Mononuclear cell (primary cell): Measurements from ENCODE around the gene XYLT1. TPM values are rescaled to one million over a fixed set of nuclear protein-coding genes. Genes with fewer than 3 reads are reported as not detected.

Source experiments
- H3K27me3 ChIP-seq: 2 replicates; pipeline ENCODE4 v1.6.0; 2011; ENCODE audit warnings: low read length, control low read depth; ENCODE audit not compliant: insufficient read depth
- H3K4me1 ChIP-seq: 2 replicates; pipeline ENCODE4 v1.5.1; 2011; ENCODE audit warnings: mild to moderate bottlenecking, low read length, control low read depth; ENCODE audit not compliant: insufficient read depth
- H3K4me3 ChIP-seq: 2 replicates; pipeline ENCODE4 v1.5.1; 2011; ENCODE audit warnings: mild to moderate bottlenecking, low read length, moderate library complexity
- H3K9me3 ChIP-seq: 2 replicates; pipeline ENCODE4 v1.5.1; 2011; ENCODE audit warnings: low read depth, mild to moderate bottlenecking, control low read depth, low read length
- total RNA-seq: library from RNA; depleted of rRNA; stranded (reverse); fragments of >200 nt; gene quantifications from one replicate; pipeline ENCODE4 v1.2.3, GENCODE V29; 2012

The XYLT1 gene
- total RNA-seq, 1 donor = 19.4 TPM

DNA sequence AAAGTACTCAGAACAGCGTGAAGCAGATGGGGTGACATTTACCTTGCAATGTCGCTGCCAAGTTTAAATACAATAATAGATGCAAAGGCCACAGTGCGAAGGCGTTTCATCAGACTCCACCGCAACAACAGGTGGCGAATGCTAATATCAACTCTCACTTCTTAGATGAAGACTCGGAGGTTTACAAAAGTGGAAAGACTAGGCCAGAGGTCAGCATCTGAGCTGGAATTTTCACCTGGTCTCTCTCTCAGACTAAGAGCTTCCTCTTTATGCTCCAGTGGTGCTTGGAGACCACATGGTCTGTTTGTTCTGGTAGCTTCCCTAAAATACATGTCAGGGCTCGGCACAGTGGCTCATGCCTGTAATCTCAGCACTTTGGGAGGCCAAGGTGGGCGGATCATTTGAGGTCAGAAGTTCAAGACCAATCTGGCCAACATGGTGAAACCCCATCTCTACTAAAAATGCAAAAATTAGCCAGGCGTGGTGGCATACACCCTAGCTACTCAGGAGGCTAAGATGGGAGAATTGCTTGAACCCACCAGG, 169.1 kb downstream of the XYLT1 start:
- H3K4me1 ChIP-seq = peaks cover 53% of the 10 kb centered on the region
- no peaks in the 10 kb centered on the region for H3K9me3 ChIP-seq
- no peaks in the 10 kb centered on the region for H3K27me3 ChIP-seq
- H3K4me3 ChIP-seq = no peak overlapping the region

GRCh38 chr16:17301184-17301583, 169.6 kb downstream of the XYLT1 start:
- no peaks in the 10 kb centered on the region for H3K9me3 ChIP-seq
- H3K4me3 ChIP-seq = no peak overlapping the region
- no peaks in the 10 kb centered on the region for H3K27me3 ChIP-seq
- H3K4me1 ChIP-seq = peaks cover 56% of the 10 kb centered on the region

DNA sequence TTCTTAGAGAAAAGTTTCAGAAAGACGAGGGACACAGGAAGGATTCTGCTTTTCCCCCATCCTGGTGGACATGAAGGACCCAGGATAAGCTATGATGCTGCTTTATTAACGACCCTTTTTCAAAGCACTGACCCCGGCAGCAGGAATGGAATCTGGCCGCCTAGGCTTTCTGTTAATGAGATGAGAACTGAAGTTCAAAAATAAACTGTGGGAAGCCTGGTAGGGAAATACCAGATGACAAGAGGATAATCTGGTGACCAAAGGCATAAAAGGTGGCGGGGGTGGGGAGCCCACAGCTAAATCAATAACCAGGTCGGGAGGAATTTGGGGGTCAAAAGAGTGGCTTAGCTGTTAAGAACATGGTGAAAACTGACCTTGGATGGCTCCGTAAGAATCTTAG, 171.0 kb downstream of the XYLT1 start:
- H3K4me3 ChIP-seq = no peak overlapping the region
- no peaks in the 10 kb centered on the region for H3K27me3 ChIP-seq
- peaks cover 55% of the 10 kb centered on the region for H3K4me1 ChIP-seq
- no peaks in the 10 kb centered on the region for H3K9me3 ChIP-seq

DNA sequence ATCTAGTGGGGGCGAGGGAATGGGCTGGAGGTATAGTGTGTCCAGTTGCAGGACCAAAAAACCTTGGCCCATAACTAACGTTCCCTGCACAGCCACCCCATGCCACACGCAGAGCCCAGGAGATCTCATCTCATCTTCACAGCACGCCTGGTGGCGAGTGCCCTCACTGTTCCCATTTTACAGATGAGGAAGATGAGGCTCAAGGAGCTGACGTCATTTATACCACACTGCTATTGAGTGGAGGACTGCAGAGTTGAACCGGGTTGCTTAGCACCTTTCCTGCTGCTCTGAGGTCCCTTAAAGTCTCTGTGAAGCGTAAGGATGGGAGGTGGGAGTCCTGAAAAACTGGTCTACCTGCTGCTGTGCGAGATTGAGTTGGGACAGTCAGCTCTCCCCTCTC, 172.5 kb downstream of the XYLT1 start:
- no peaks in the 10 kb centered on the region for H3K27me3 ChIP-seq
- no peak overlapping the region for H3K4me3 ChIP-seq
- H3K4me1 ChIP-seq = peaks cover 52% of the 10 kb centered on the region
- no peaks in the 10 kb centered on the region for H3K9me3 ChIP-seq

DNA sequence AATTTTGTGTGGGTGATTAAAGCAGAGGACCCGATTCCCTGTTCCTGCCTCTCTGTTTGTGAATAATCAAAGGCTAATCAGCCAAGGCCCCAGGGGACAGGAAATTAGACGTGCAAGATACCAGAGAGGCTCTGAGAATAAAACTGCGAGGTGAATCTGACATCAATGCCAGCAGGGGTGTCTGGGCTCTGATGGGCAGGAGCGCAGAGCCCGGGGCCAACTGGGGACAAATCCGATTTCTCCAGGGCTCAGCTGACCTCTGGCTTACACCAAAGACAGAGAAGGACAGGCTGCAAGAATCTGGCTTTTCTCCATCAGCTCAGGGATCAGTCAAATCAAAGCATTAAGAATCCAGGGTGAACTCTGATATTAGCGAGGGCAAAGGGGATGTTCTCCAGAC, 174.3 kb downstream of the XYLT1 start:
- Histone ChIP-seq H3K9me3 (no peaks in the 10 kb centered on the region), H3K4me3 (no peak overlapping the region), H3K27me3 (no peaks in the 10 kb centered on the region), H3K4me1 (peaks cover 34% of the 10 kb centered on the region)

DNA sequence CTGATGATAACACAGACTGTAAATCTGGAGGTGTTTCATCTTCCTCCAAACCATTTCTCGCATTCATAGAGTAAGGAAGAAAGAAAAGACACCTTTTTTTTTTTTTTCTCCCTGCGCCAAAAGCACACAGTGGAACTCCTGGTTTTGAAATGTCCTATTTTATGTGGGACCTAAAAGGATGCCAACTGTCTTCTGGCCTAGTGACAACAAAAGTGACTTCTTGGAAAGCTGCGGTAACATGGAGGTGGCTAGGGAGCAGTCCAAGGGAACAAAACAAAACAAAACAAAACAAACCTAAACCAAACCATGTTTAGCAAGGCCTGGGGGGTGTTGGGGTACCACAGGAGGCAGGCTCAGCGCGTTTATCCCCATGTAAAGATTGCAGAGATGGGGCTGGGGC, 174.8 kb downstream of the XYLT1 start:
- Histone ChIP-seq H3K27me3 (no peaks in the 10 kb centered on the region), H3K4me3 (no peak overlapping the region), H3K4me1 (peaks cover 30% of the 10 kb centered on the region), H3K9me3 (no peaks in the 10 kb centered on the region)

- peaks cover 22% of the 10 kb centered on the region for H3K4me1 ChIP-seq
- no peak overlapping the region for H3K4me3 ChIP-seq
- no peaks in the 10 kb centered on the region for H3K27me3 ChIP-seq
- H3K9me3 ChIP-seq = no peaks in the 10 kb centered on the region
These were observed 175.9 kb downstream of the XYLT1 start for GRCh38 chr16:17294856-17295255.

DNA sequence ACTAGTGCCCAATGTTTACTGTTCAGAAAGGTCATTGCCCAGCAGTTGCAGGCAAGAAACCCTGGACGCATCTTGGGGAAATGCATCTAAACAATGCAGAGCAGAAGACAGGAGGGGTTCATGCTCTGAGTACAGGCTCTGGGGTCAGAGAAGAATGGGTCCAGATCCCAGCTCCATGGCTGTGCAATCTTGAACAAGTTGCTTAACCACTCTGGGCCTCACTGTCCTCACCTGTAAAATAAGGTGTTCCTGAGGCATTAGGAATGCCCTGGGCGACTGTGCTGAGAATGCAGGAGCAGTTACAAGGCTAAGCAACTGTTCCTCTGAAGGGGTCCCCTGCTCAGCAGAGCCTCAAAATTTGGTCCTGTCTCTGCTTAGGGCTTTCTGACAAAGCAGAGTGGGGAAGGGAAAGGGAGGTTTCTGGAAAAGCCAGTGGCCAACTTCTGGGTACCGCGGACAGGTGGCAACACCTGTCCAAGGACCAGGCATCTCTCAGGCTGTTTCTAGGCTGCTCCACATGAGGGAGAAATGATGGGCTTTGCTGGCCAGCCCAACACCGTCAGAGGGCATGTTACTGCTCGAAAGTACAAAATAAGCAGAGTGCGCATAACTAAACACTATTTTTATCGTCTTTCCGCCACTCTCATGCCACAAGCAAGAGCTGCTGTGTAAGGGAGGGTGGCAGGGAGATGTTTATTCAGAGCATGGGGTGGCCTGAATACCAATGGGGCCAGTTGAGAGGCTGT, 176.8 kb downstream of the XYLT1 start:
- no peaks in the 10 kb centered on the region for H3K27me3 ChIP-seq
- H3K4me3 ChIP-seq = no peak overlapping the region
- H3K4me1 ChIP-seq = peaks cover 22% of the 10 kb centered on the region
- H3K9me3 ChIP-seq = no peaks in the 10 kb centered on the region

DNA sequence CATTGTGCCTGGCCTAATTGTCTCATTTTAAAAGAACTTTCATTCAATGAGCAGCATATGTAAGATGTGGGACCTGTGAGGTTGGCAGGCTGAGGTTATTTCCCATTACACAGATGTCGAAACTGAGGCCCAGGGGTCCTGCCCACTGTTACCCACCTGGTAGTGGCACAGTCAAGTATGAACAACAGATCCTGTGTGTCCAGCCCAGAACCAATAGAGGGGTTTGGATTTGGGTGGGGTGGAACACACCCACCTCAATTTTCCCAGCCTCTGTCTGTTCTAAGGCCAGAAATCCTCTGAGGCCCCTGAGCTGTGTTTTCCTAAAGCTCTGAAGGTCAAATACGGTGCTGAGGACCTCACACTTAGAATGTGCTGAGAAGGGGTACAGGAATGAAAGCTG, 179.5 kb downstream of the XYLT1 start:
- H3K4me1 ChIP-seq = peaks cover 19% of the 10 kb centered on the region
- H3K4me3 ChIP-seq = no peak overlapping the region
- no peaks in the 10 kb centered on the region for H3K9me3 ChIP-seq
- no peaks in the 10 kb centered on the region for H3K27me3 ChIP-seq

- H3K27me3 ChIP-seq = no peaks in the 10 kb centered on the region
These were observed 180.8 kb downstream of the XYLT1 start for GRCh38 chr16:17289674-17290635.

DNA sequence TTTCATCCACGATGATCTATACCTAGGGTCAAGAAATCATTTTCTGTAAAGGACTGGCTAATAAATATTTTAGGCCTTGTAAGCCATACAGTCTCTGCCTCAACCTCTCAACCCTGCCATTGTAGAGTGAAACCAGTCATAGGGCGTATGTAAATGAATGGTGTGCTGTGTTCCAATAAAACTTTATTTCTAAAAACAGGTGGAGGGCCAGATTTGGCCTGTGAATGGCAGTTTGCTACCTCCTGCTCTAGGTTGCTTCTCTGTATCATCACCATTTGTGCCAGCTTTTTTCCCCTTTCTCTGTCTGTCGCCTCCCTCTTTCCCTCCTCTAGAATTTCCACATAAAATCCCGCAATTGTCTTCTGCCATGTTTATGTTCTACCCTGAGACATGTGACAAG, 181.7 kb downstream of the XYLT1 start:
- Histone ChIP-seq H3K4me3 (no peak overlapping the region), H3K9me3 (no peaks in the 10 kb centered on the region), H3K27me3 (no peaks in the 10 kb centered on the region), H3K4me1 (peaks cover 2% of the 10 kb centered on the region)

More at GRCh38 chr16:17289674-17290635, 180.8 kb downstream of the XYLT1 start:
- peaks cover 11% of the 10 kb centered on the region for H3K4me1 ChIP-seq
- H3K4me3 ChIP-seq = no peak overlapping the region
- H3K9me3 ChIP-seq = no peaks in the 10 kb centered on the region

DNA sequence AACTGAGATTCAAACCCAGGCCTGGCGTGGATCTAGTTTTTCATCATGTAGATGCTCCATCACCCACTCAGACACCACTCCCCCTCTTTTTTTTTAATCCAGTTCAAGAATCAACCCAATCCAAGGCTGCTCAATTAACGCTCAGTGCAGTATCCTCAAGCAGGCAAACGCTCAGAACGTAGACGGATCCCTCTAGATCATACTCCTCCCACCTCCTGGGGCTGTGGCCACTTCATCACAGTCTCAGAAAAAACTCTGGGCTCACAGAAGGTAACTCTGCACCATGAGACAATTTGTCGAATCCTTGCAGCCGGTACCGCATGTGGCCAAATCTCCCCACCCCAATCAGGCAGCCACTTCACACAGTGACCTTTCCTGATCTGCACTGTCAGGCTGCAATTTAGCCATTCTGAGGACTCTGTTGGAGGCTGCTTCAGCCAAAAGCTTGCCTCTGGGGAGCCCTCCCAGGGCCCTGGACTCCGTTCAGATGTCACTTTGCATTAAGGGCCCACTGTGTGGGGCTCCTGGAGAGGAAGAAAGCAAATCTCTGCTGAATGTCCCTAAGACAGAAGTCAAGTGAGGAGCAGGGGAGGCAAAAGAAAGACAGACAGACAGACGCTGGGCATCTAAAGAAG, 183.5 kb downstream of the XYLT1 start:
- Histone ChIP-seq H3K4me3 (no peak overlapping the region), H3K27me3 (no peaks in the 10 kb centered on the region), H3K9me3 (no peaks in the 10 kb centered on the region), H3K4me1 (peaks cover 3% of the 10 kb centered on the region)

DNA sequence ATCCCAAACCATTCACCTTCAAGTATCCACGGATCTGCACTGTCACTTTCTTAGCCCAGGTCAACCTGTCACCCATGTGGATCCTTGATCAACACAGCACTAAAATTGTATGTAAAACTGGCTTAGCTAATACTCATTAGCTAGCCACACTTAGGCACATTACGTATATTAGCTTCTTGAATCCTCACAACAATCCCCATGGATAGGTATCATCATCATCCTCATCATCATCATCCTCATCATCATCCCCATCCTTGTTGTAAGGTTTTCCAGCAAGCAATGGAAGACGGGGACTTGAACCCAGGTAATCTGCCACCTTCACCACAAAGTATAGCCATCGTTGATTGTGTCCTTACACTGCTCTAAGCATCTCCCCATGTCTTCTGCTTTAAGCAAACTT, 184.3 kb downstream of the XYLT1 start:
- Histone ChIP-seq H3K27me3 (no peaks in the 10 kb centered on the region), H3K9me3 (no peaks in the 10 kb centered on the region), H3K4me3 (no peak overlapping the region), H3K4me1 (peaks cover 9% of the 10 kb centered on the region)

- H3K9me3 ChIP-seq = no peaks in the 10 kb centered on the region
- no peak overlapping the region for H3K4me3 ChIP-seq
- no peaks in the 10 kb centered on the region for H3K27me3 ChIP-seq
- peaks cover 24% of the 10 kb centered on the region for H3K4me1 ChIP-seq
These were observed 187.7 kb downstream of the XYLT1 start for GRCh38 chr16:17283016-17283415.

GRCh38 chr16:17282247-17282646, 188.5 kb downstream of the XYLT1 start:
- no peaks in the 10 kb centered on the region for H3K27me3 ChIP-seq
- peaks cover 27% of the 10 kb centered on the region for H3K4me1 ChIP-seq
- no peak overlapping the region for H3K4me3 ChIP-seq
- no peaks in the 10 kb centered on the region for H3K9me3 ChIP-seq
